ENCODE data around the gene ANKDD1A.

DNA sequence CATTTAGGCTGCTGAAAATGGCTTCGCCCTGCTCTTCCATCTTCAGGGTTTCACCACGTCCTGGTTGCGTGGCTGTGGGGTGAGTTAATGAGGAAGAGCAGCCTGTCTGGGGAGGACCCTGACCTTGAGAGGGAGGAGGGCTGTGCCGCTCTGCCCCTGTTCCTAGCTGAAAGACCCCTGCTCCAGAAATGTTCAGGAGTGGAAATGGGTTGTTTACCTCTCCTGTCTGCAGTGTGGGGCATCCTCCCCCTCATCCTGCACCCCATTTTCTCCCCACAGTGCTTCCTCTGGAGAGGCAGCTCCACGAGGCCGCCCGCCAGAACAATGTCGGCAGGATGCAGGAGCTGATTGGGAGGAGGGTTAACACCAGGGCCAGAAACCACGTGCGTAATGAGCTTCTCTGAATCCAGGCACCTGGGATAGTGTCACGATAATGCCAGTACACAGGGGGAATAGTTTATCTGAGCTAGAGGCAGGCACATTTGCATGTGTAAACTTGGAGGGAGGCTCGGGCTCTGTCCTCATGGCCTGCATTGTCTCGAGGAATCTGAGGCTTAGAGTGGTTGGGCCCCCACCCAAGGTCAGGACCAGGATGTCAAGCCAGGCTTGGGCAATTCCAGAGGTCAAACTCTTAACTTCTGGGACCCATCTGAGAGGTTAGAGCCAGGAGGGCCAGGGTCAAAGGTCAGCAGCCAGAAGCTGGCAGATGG lies 4.0 kb downstream of the ANKDD1A start:
- TF ChIP-seq, protein P1, sequence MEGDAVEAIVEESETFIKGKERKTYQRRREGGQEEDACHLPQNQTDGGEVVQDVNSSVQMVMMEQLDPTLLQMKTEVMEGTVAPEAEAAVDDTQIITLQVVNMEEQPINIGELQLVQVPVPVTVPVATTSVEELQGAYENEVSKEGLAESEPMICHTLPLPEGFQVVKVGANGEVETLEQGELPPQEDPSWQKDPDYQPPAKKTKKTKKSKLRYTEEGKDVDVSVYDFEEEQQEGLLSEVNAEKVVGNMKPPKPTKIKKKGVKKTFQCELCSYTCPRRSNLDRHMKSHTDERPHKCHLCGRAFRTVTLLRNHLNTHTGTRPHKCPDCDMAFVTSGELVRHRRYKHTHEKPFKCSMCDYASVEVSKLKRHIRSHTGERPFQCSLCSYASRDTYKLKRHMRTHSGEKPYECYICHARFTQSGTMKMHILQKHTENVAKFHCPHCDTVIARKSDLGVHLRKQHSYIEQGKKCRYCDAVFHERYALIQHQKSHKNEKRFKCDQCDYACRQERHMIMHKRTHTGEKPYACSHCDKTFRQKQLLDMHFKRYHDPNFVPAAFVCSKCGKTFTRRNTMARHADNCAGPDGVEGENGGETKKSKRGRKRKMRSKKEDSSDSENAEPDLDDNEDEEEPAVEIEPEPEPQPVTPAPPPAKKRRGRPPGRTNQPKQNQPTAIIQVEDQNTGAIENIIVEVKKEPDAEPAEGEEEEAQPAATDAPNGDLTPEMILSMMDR (IDR thresholded peaks at IDR 0.05): no peak
- TF ChIP-seq ZFX (IDR thresholded peaks at IDR 0.05; ENCODE audit: borderline replicate concordance): no peak
